ENCODE data around the gene TFAP2E.

- TF ChIP-seq CTCF (IDR thresholded peaks at IDR 0.05) (no peak), POLR2A (IDR thresholded peaks at IDR 0.05) (no peak)
Observed at GRCh38 chr1:35536556-35537162, 36.5 kb upstream of the TFAP2E start.

Measured in uterus (tissue), 2 donors.